ENCODE data around the gene ARMC10.
"Not testable (repeated sequence)": the region's sequence is repeated elsewhere in the genome, so short reads cannot be mapped to it uniquely, and the experiment has no call there.

Gene ARMC10

DNA sequence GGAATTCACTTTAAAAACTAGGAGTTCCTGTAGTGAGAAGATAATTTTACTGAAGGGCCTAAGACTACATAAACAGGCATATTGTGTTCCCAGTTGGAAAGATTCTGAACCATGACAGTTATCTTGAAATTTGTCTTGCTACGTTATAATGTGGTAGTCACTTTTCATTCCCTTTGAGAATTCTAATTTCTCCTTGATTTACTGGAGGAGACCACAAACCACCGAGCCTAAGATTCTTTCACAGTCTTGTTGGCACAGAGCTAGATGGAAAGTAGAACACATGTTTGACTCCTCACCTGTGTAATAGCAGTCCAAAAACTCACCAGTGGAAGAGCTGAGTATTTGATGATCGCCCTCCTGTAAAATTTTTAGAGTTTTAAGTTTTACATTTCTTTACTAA lies 4.9 kb downstream of the ARMC10 start:
- TF ChIP-seq, protein P1, sequence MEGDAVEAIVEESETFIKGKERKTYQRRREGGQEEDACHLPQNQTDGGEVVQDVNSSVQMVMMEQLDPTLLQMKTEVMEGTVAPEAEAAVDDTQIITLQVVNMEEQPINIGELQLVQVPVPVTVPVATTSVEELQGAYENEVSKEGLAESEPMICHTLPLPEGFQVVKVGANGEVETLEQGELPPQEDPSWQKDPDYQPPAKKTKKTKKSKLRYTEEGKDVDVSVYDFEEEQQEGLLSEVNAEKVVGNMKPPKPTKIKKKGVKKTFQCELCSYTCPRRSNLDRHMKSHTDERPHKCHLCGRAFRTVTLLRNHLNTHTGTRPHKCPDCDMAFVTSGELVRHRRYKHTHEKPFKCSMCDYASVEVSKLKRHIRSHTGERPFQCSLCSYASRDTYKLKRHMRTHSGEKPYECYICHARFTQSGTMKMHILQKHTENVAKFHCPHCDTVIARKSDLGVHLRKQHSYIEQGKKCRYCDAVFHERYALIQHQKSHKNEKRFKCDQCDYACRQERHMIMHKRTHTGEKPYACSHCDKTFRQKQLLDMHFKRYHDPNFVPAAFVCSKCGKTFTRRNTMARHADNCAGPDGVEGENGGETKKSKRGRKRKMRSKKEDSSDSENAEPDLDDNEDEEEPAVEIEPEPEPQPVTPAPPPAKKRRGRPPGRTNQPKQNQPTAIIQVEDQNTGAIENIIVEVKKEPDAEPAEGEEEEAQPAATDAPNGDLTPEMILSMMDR (IDR thresholded peaks at IDR 0.05; ENCODE audit: borderline replicate concordance, insufficient read depth, low read depth, low read length) = no peak
- H3K4me3 ChIP-seq (ENCODE audit: low read depth, low read length) = no peak overlapping the region

DNA sequence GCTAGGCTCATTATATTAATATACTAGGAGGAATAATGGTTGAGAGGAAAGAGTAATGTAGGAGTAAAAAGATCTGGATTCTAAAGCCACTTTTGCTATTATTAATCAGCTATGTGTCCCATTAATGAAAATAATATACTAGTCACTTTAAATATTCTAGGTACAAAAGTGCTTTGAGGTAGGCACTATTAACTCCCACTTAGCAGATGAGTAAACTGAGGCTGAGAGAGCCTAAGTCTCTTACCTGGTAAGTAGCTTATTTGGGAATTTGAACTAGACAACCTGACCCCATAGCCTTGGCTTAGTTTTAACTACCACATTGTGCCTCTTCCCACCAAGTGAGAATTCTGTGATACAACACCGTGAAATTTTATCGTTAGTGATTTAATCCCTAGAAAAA lies 6.0 kb downstream of the ARMC10 start:
- H3K4me3 ChIP-seq (ENCODE audit: low read depth, low read length) = no peak overlapping the region
- TF ChIP-seq, protein P1 (IDR thresholded peaks at IDR 0.05; ENCODE audit: borderline replicate concordance, insufficient read depth, low read depth, low read length) = no peak

DNA sequence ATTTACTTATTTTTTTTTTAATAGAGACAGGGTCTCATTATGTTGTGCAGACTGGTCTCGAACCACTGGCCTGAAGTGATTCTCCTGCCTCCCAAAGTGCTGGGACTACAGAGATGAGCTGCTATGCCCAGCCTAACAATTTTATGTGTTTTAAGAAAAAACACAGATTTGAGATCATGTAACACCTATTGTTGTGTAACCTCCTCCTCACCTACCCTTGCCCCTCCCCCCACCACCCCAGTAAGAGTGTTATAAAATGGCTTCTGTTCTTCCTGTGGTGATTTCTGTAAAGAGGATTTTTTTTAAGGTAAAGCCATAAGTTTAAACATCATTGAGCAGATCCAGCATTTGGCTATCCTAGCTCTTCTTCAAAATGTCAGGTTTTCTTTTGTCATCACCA lies 7.6 kb downstream of the ARMC10 start:
- TF ChIP-seq, protein P1 (IDR thresholded peaks at IDR 0.05; ENCODE audit: borderline replicate concordance, insufficient read depth, low read depth, low read length) = no peak
- no peak overlapping the region for H3K4me3 ChIP-seq (ENCODE audit: low read depth, low read length)

DNA sequence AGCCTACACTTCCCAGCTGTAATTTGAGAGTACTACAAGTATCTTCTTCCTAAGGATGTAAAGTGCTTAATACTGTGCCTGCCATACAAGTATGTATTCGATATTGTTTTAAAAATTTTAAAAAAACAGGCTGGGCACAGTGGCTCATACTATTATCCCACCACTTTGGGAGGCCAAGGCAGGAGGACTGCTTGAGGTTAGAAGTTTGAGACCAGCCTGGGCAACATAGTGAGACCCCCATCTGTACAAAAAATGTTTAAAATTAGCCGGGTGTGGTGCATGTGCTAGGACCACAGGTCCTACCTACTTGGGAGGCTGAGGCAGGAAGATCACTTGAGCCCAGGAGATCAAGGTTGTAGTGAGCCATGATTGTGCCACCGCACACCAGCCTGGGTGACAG lies 8.3 kb downstream of the ARMC10 start:
- TF ChIP-seq, protein P1 (IDR thresholded peaks at IDR 0.05; ENCODE audit: borderline replicate concordance, insufficient read depth, low read depth, low read length) = no peak
- no peak overlapping the region for H3K4me3 ChIP-seq (ENCODE audit: low read depth, low read length)

DNA sequence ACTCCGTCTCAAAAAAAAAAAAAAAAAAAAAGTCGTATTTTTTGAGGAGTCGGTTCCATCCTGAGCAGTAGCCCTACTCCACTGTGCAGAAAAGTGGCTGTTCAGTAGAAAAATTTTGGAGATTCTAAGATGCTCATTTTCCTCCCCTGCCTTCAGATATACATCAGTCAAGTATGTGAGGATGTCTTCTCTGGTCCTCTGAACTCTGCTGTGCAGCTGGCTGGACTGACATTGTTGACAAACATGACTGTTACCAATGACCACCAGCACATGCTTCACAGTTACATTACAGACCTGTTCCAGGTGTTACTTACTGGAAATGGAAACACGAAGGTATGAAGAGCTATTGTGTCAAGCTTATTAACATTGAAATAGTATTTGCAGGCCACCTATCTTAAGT lies 17.4 kb downstream of the ARMC10 start:
- H3K4me3 ChIP-seq (ENCODE audit: low read depth, low read length) = not testable (repeated sequence)

DNA sequence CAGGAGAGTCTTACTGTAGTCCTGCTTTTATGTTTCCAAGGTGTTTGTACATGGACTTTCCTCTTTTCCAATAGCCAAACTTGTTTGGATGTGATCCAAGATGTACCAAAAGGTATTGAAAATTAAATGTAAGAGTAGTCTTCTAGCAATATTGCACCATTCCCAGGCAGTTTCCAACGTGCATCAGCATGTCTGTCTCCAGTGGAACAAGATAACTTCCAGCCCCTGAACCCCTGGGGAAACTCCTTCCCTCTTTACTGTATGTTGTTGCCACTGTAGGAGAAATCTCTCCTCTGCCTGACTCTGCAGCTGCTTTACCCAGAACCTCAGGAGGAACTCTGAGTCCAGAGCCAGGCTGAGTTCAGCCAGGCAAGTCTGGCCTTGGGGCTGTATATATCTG lies 18.5 kb downstream of the ARMC10 start:
- TF ChIP-seq, protein P1 (IDR thresholded peaks at IDR 0.05; ENCODE audit: borderline replicate concordance, insufficient read depth, low read depth, low read length) = no peak

DNA sequence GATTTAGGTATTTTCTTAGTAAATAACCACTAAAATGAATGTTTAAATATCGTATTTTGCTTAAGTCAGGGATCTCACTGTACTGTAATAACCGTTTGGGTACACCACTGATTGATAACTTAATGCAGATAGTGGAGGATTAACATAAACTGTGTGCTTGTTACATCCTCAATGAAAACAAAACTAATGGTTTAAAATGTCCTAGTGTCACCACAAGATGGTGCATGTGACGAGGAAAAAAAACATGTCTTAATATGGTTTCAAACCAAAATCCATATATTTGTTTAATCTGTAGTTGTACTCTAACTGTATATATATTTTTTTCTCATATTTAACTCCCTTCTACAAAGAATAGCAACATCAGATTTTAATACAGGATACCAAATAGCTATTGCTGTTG lies 19.2 kb downstream of the ARMC10 start:
- H3K4me3 ChIP-seq (ENCODE audit: low read depth, low read length) = no peak overlapping the region
- TF ChIP-seq, protein P1 (IDR thresholded peaks at IDR 0.05; ENCODE audit: borderline replicate concordance, insufficient read depth, low read depth, low read length) = no peak

More for the DNA sequence above, 18.5 kb downstream of the ARMC10 start:
- no peak overlapping the region for H3K4me3 ChIP-seq (ENCODE audit: low read depth, low read length)

DNA sequence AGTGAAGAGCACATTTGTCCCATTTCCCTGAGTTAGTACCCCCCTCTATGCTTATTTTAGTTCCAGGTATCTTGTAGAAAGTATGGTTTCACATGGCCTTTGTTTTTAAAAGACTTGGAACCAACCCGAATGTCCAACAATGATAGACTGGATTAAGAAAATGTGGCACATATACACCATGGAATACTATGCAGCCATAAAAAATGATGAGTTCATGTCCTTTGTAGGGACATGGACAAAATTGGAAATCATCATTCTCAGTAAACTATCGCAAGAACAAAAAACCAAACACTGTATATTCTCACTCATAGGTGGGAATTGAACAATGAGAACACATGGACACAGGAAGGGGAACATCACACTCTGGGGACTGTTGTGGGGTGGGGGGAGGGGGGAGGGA lies 20.6 kb downstream of the ARMC10 start:
- not testable (repeated sequence) for H3K4me3 ChIP-seq (ENCODE audit: low read depth, low read length)

Measured in GM12875 (cell line).